ENCODE data around the gene P2RX3.

The P2RX3 gene

DNA sequence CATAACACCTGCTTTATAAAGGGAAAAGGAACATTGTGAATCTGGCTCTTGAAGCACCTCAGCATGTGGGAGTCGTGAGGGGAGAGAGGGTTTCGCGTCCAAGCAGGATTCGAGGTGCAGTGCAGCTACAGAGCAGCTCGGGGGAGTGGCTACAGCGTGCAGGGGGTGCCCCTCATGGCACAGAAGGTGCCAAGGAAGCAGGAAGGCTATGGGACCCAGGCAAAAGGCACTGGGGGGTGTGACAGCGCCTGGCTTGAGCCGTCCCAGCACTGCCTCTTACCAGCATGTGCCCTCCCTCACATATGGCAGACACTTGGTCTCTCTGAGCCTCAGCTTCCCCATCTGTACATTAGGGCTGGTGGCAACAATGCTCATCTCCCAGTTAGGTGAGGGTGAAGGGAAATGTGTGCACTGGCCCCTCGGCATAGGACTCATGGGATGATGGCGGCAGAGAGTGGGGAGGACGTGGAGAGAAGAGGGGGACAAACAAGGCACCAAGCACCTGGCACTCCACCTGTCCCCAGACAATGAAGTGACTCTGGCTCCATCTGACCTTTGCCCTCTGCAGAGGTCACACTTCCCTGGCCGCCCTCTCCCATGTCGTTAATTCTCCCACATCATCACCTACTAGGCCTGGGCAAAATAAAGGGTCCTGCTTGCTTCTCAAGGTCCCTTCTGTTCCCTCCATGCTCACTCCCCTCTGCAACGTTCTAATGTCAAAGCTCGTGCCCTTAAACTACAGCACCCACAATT is 23.8 kb upstream of the P2RX3 start:
- H3K4me3 ChIP-seq (ENCODE audit: low read depth, low read length) = no peak overlapping the region
- in situ Hi-C loops (cut with HindIII; ENCODE audit: low sequenced_read_pairs) = no loop called here
- no peak for DNase-seq (ENCODE audit: low read depth, low spot score)
- TF ChIP-seq, protein P1, sequence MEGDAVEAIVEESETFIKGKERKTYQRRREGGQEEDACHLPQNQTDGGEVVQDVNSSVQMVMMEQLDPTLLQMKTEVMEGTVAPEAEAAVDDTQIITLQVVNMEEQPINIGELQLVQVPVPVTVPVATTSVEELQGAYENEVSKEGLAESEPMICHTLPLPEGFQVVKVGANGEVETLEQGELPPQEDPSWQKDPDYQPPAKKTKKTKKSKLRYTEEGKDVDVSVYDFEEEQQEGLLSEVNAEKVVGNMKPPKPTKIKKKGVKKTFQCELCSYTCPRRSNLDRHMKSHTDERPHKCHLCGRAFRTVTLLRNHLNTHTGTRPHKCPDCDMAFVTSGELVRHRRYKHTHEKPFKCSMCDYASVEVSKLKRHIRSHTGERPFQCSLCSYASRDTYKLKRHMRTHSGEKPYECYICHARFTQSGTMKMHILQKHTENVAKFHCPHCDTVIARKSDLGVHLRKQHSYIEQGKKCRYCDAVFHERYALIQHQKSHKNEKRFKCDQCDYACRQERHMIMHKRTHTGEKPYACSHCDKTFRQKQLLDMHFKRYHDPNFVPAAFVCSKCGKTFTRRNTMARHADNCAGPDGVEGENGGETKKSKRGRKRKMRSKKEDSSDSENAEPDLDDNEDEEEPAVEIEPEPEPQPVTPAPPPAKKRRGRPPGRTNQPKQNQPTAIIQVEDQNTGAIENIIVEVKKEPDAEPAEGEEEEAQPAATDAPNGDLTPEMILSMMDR (IDR thresholded peaks at IDR 0.05; ENCODE audit: low read depth, low read length) = no peak

DNA sequence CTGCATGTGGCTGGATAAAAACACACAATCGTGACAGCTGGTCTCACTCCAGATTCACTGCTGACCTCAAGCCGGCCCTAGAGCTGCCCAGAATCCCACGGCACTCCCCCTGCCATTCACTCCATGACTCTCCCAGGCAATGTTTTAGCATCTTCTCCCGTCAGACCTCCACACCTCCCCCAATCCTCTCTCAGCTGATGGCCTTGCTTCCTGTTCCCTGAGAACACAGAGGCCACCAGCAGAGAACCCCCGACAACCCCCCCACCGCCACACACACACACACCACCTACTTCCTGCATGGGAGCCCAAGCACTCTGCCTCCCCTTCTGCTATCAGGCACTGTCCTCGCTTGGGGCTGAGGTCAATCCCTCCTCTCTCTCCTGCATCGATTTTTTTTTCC is 22.7 kb upstream of the P2RX3 start:
- in situ Hi-C loops (cut with HindIII; ENCODE audit: low sequenced_read_pairs) = no loop called here
- TF ChIP-seq, protein P1 (IDR thresholded peaks at IDR 0.05; ENCODE audit: low read depth, low read length) = no peak
- DNase-seq (ENCODE audit: low read depth, low spot score) = peak; percentile 61
- no peak overlapping the region for H3K4me3 ChIP-seq (ENCODE audit: low read depth, low read length)

DNA sequence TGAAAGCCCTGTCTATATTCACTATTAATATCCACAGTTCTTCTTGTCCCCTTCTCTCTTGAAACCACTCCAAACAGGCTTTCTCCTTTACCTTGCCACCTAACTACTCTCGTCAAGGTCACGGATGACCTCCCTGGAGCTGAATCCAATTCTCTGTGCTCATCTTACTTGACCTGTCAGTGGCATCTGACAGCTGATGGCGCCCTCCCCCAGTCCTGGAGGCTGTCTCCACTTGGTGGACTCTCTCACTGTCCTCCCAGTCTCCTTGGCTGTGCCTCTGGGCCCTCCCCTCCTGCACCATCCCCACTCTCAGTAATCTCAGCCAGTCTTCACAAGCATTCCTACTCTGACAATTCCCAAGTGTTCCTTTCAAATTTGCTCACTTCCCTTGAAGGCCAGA is 22.1 kb upstream of the P2RX3 start:
- in situ Hi-C loops (cut with HindIII; ENCODE audit: low sequenced_read_pairs) = no loop called here
- TF ChIP-seq, protein P1 (IDR thresholded peaks at IDR 0.05; ENCODE audit: low read depth, low read length) = no peak
- no peak overlapping the region for H3K4me3 ChIP-seq (ENCODE audit: low read depth, low read length)
- DNase-seq (ENCODE audit: low read depth, low spot score) = no peak

DNA sequence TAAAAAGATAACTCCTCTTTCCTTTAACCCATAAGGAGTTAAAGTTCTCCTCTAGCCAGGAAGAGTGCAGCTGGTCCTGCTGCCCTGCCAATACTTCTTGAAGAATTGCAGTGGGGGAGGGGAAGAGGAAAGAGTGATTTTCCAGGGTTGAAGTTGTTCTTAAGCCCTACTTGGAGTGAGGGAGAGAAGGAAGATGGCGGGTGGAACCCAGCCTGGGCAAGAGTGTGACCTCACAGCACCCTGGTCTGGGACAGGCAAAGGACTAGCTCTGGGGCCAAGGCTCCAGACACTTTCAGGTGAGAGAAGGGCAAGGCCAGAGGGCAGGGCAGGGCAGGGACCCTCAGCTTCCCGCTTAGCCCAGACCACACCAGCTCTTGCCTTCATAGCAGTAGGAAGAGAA is 20.0 kb upstream of the P2RX3 start:
- DNase-seq (ENCODE audit: low read depth, low spot score) = no peak
- in situ Hi-C loops (cut with HindIII; ENCODE audit: low sequenced_read_pairs) = no loop called here
- no peak overlapping the region for H3K4me3 ChIP-seq (ENCODE audit: low read depth, low read length)
- TF ChIP-seq, protein P1 (IDR thresholded peaks at IDR 0.05; ENCODE audit: low read depth, low read length) = no peak

DNA sequence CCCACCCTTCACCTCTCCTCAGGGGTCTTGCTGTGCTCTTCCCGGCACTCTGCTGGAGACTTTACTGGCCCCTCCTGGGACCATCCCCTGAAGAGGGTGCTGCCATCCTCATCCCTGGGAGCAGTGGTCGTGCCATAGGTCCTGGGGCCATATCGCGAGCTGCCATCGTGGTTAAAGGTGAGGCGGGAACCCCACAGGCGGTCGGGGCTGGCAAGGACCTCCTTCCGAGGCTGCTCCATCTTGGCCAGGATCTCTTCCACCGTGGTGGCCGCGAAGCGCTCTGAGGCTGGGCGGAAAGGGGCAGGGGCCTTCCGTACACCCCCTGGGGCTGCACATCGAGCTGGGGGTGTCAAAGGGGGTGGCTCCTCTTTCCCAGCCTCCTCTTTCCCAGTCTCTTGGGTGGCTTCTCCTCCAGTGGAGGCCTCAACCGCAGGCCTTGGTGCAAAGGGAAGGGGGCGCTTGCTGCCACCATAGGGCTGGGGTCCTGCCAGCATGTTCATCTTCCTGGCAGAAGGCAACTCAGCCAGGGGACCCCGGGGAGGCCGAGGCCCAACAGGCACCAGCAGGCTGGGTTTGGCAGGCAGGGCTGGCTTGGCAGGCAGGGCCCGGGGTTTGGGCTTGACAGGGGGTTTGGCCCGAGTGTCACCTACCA is 18.0 kb upstream of the P2RX3 start:
- DNase-seq (ENCODE audit: low read depth, low spot score) = no peak
- TF ChIP-seq, protein P1 (IDR thresholded peaks at IDR 0.05; ENCODE audit: low read depth, low read length) = no peak
- in situ Hi-C loops (cut with HindIII; ENCODE audit: low sequenced_read_pairs) = no loop called here
- no peak overlapping the region for H3K4me3 ChIP-seq (ENCODE audit: low read depth, low read length)

DNA sequence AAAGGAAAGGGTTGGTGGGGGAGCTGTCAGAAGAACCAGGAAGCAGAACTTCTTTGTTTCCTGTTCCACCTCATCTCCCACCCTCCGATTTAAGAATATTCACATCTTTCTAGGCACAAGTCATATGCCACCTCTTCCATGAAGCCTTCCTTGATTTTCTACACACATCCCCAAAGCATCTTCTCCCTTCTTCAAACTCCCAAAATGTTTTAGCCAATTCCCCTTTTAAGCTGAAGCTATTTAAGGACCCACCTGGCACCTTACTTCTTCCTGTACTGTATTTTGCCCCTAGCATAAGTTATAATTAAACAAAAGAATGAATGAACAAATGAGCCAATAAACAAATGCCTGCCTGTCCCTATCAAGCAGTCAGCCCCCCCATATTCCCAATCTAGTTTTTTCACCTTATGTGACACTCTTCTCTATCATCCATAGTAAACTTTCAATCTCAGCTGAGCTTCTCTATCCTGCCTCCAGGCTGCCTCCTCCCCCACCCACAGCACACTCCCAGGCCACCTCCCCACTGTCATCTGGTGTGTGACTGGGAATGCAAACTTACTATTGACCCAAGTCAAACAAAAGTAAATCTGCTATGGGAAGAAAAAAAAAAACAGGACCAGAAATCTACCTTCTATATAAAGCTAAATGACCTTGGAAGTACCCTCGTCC is 17.3 kb upstream of the P2RX3 start:
- no peak overlapping the region for H3K4me3 ChIP-seq (ENCODE audit: low read depth, low read length)
- TF ChIP-seq, protein P1 (IDR thresholded peaks at IDR 0.05; ENCODE audit: low read depth, low read length) = no peak
- in situ Hi-C loops (cut with HindIII; ENCODE audit: low sequenced_read_pairs) = no loop called here
- no peak for DNase-seq (ENCODE audit: low read depth, low spot score)
